HL-60 (cell line): Measurements from ENCODE around the gene CATSPERB.

Experiments
- GABPA ChIP-seq: IDR thresholded peaks from 2 replicates; pipeline ENCODE4 v1.6.1; 2012; ENCODE audit warnings: low read depth
- POLR2AphosphoS5 ChIP-seq: IDR thresholded peaks from 2 replicates; pipeline ENCODE4 v1.6.1; 2012; ENCODE audit warnings: low read depth
- REST ChIP-seq: IDR thresholded peaks from 2 replicates; pipeline ENCODE4 v1.6.1; 2012; ENCODE audit warnings: low read depth; ENCODE audit not compliant: insufficient replicate concordance
- SPI1 ChIP-seq: IDR thresholded peaks from 2 replicates; pipeline ENCODE4 v1.6.1; 2012; ENCODE audit warnings: low read depth, mild to moderate bottlenecking, borderline replicate concordance
- TF ChIP-seq, protein P1 (sequence below): IDR thresholded peaks from one replicate; pipeline ENCODE4 v1.5.1; 2011; ENCODE audit warnings: low read length, control low read depth, inconsistent platforms; ENCODE audit not compliant: insufficient read depth

DNA sequence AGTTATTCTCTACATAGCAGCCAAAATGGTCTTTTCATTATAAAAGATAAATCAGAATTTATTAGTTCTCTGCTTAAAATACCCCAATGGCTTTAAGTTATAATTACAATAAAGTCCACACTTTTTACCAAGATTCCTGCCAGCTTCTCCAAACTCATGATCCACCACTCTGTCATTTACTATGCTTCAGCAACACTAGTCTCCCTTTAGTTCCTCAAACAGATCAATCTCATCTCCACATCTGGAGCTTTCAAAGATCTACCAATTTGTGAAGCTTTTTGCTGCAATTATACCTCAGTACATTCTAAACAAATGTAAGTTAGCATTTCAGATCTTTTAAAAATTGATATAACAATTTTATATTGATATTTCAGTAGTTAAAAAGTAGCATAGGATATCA lies 24.9 kb downstream of the CATSPERB start:
- TF ChIP-seq, protein P1, sequence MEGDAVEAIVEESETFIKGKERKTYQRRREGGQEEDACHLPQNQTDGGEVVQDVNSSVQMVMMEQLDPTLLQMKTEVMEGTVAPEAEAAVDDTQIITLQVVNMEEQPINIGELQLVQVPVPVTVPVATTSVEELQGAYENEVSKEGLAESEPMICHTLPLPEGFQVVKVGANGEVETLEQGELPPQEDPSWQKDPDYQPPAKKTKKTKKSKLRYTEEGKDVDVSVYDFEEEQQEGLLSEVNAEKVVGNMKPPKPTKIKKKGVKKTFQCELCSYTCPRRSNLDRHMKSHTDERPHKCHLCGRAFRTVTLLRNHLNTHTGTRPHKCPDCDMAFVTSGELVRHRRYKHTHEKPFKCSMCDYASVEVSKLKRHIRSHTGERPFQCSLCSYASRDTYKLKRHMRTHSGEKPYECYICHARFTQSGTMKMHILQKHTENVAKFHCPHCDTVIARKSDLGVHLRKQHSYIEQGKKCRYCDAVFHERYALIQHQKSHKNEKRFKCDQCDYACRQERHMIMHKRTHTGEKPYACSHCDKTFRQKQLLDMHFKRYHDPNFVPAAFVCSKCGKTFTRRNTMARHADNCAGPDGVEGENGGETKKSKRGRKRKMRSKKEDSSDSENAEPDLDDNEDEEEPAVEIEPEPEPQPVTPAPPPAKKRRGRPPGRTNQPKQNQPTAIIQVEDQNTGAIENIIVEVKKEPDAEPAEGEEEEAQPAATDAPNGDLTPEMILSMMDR = no peak
- no peak for TF ChIP-seq POLR2AphosphoS5
- no peak for TF ChIP-seq GABPA
- TF ChIP-seq SPI1 = no peak
- no peak for TF ChIP-seq REST
